Duodenal mucosa (tissue), 2 donors: ENCODE results near the gene ERBB4.

Source experiments
- H3K27ac ChIP-seq: one replicate; pipeline ENCODE4 v1.7.0; 2013; ENCODE audit warnings: low read depth, low read length
- H3K27me3 ChIP-seq, 2 donors: one replicate each; pipeline ENCODE4 v1.7.0; 2013; ENCODE audit warnings: low read length in 2 of 2, control low read depth in 1 of 2; ENCODE audit not compliant: insufficient read depth in 2 of 2, control insufficient read depth in 1 of 2
- H3K36me3 ChIP-seq, 2 donors: one replicate each; pipeline ENCODE4 v1.7.0; 2013; ENCODE audit warnings: low read length in 2 of 2, control low read depth in 1 of 2; ENCODE audit not compliant: insufficient read depth in 2 of 2, control insufficient read depth in 1 of 2
- H3K4me1 ChIP-seq, 2 donors: one replicate each; pipeline ENCODE4 v1.7.0; 2013; ENCODE audit warnings: low read length in 2 of 2, control low read depth in 1 of 2; ENCODE audit not compliant: insufficient read depth in 2 of 2, control insufficient read depth in 1 of 2
- H3K4me3 ChIP-seq, 2 donors: one replicate each; pipeline ENCODE4 v1.7.0; 2013; ENCODE audit warnings: low read length in 2 of 2, low read depth in 1 of 2
- H3K9ac ChIP-seq, 2 donors: one replicate each; pipeline ENCODE4 v1.7.0; 2013; ENCODE audit warnings: low read length in 2 of 2, low read depth in 1 of 2
- H3K9me3 ChIP-seq, 2 donors: one replicate each; pipeline ENCODE4 v1.7.0; 2013; ENCODE audit warnings: low read length in 2 of 2, control low read depth in 1 of 2; ENCODE audit not compliant: control insufficient read depth in 1 of 2

Gene ERBB4

DNA sequence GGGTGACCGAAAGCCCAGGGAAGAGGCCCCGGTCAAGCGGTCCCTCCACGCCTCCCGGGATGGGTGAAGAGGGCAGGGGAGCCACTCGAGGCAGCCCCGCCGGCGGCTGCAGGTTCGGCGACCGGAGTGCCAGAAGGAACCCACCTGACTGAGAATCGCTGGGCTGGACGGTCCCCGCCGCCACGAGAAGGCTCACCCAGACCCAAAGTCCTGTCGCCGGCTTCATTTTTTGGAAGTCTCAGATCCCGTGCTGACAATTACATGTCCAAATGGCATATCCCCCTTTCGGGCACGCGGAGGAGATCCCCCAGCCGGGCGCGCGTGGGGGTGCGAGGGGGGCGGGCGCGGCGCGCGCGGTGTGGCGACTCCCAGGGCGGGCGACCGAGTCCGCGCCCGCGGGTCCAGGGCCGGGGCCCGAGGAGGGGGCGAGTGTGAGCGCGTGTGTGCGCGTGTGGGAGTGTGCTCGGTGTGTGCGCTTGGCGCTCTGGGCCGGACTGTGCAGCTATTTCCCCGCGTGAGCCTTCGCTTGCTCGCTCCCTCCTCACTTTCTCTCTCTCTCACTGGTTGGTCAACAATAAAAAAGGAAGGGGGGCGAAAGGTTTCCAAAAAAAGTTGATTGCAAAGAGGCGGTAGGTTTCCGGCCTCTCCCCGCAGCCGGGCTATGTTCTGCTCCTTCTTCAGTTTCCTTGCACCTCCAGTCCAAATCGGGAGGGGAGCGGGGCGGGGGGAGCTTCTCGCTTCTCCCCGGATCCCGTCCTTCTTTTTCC, at the start of gene ERBB4:
Gene ERBB4, minus strand, starts transcription at position 498 of the 767 bp plus-strand sequence. Its CDS starts 272 bp downstream, at position 226.
- no peak within 1 kb of the TSS for H3K27ac ChIP-seq
- H3K9ac ChIP-seq = no peak within 1 kb of the TSS
- peak within 1 kb of the TSS; percentile 59 to 60 for H3K4me3 ChIP-seq
- no peaks in the 10 kb centered on the region for H3K36me3 ChIP-seq
- peaks cover 22 to 43% of the 10 kb centered on the region in 2 donors for H3K27me3 ChIP-seq
- H3K4me1 ChIP-seq = peaks cover 6 to 9% of the 10 kb centered on the region in 2 donors
- no peaks in the 10 kb centered on the region for H3K9me3 ChIP-seq

- Histone ChIP-seq H3K4me3 (no peak overlapping the region), H3K9me3 (no peaks in the 10 kb centered on the region), H3K27ac (no peak overlapping the region), H3K4me1 (no peaks in the 10 kb centered on the region), H3K27me3 (no peaks in the 10 kb centered on the region), H3K36me3 (no peaks in the 10 kb centered on the region), H3K9ac (no peak overlapping the region)
Observed at GRCh38 chr2:212580117-212580516, 41.5 kb upstream of the ERBB4 start.

DNA sequence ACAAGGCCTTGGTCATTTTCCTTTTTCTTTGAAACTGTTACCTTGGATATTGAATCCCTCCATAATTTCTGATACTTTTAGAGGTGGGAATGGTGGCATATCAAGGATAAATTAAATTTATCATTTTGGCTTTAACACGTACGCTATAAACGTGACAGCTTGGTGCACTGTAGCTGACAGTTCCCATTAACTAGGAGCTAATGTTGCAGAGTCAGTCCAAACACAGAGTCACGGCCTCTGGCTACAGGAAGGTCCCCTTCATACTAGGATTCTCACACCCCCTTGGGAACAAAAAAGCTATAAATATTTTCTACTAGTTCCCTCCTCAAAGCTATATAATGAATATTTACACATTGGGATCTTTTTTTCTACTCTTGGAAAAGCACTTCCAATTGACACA, 17.7 kb upstream of the ERBB4 start:
- Histone ChIP-seq H3K4me1 (no peaks in the 10 kb centered on the region), H3K4me3 (no peak overlapping the region), H3K36me3 (no peaks in the 10 kb centered on the region), H3K27ac (no peak overlapping the region), H3K9ac (no peak overlapping the region), H3K9me3 (no peaks in the 10 kb centered on the region), H3K27me3 (no peaks in the 10 kb centered on the region)

DNA sequence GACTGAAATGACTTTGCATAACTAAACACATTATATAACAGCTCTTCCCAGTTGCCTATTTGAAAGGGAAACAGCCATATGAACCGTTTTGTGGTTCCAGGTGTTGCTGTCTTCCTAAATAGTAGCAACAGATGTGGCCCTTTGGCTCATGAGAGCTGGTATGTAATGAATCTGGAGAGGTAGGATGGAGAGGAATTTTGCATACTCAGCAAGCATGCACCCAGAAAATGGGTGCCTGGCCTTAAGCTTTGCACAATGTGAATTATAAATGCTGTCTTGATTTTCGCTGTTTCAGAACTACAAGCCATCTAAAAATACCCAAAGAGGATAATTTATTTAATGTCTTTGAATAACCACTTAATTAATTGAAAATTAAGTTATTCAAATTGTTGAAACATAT, 15.6 kb upstream of the ERBB4 start:
- H3K9me3 ChIP-seq = no peaks in the 10 kb centered on the region
- H3K27me3 ChIP-seq = no peaks in the 10 kb centered on the region
- no peaks in the 10 kb centered on the region for H3K36me3 ChIP-seq
- H3K4me1 ChIP-seq = no peaks in the 10 kb centered on the region
- no peak overlapping the region for H3K9ac ChIP-seq
- no peak overlapping the region for H3K4me3 ChIP-seq
- H3K27ac ChIP-seq = no peak overlapping the region

DNA sequence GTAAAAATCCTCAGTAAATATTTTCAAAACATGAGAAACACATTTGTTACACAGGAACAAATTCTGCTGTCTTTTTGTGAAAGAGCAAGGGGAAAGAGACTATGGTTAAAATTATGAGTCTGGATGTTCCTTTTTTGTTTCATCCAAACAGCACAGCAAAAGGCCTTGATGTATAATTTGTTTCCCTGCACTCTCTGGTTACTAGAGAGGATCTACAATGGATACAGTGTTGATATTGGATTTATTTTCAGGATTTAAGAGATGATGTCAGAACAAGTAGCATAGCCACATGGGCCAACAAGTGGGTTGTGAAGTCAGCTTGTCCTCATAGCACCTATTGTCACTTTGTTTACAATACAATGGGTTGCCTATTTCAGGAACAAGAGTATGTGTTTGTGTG, 11.3 kb upstream of the ERBB4 start:
- Histone ChIP-seq H3K9me3 (no peaks in the 10 kb centered on the region), H3K4me1 (no peaks in the 10 kb centered on the region), H3K36me3 (no peaks in the 10 kb centered on the region), H3K27ac (no peak overlapping the region), H3K27me3 (no peaks in the 10 kb centered on the region), H3K4me3 (no peak overlapping the region), H3K9ac (no peak overlapping the region)

GRCh38 chr2:212549463-212549862, 10.9 kb upstream of the ERBB4 start:
- no peaks in the 10 kb centered on the region for H3K27me3 ChIP-seq
- no peak overlapping the region for H3K27ac ChIP-seq
- H3K36me3 ChIP-seq = no peaks in the 10 kb centered on the region
- no peak overlapping the region for H3K9ac ChIP-seq
- no peaks in the 10 kb centered on the region for H3K9me3 ChIP-seq
- no peak overlapping the region for H3K4me3 ChIP-seq
- H3K4me1 ChIP-seq = no peaks in the 10 kb centered on the region

DNA sequence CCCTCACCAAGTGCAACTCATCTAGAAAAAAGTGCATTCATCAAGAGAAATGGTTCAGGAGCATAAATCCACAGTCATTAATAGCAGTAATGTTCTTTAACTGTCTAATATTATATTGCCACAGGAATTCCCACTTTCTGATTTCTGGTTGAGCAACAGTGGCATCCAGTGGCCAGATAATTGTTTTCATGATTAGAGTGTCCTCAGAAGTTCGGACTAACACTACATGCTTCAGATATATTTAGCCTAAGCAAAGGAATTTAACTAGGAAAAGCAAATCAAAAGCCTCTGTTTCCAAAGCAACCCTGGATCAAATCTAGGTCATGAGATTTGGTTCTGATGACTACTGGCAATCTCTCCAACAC, 9.8 kb upstream of the ERBB4 start:
- no peak overlapping the region for H3K27ac ChIP-seq

GRCh38 chr2:212547716-212548454, 9.3 kb upstream of the ERBB4 start:
- H3K9ac ChIP-seq = no peak overlapping the region
- no peaks in the 10 kb centered on the region for H3K9me3 ChIP-seq
- H3K27ac ChIP-seq = no peak overlapping the region
- H3K4me1 ChIP-seq = no peaks in the 10 kb centered on the region
- no peaks in the 10 kb centered on the region for H3K36me3 ChIP-seq
- peaks cover 0 to 5% of the 10 kb centered on the region in 2 donors for H3K27me3 ChIP-seq
- H3K4me3 ChIP-seq = no peak overlapping the region

More for the DNA sequence above, 9.8 kb upstream of the ERBB4 start:
- Histone ChIP-seq H3K27me3 (peaks cover 0 to 5% of the 10 kb centered on the region in 2 donors), H3K4me3 (no peak overlapping the region), H3K36me3 (no peaks in the 10 kb centered on the region), H3K4me1 (no peaks in the 10 kb centered on the region), H3K9ac (no peak overlapping the region), H3K9me3 (no peaks in the 10 kb centered on the region)

- Histone ChIP-seq H3K36me3 (no peaks in the 10 kb centered on the region), H3K27me3 (peaks cover 0 to 5% of the 10 kb centered on the region in 2 donors), H3K9me3 (no peaks in the 10 kb centered on the region), H3K9ac (no peak overlapping the region), H3K4me1 (no peaks in the 10 kb centered on the region), H3K27ac (no peak overlapping the region), H3K4me3 (no peak overlapping the region)
Observed at GRCh38 chr2:212546669-212547068, 8.1 kb upstream of the ERBB4 start.

- Histone ChIP-seq H3K27ac (no peak overlapping the region), H3K27me3 (peaks cover 22 to 37% of the 10 kb centered on the region in 2 donors), H3K4me1 (peaks cover 6 to 9% of the 10 kb centered on the region in 2 donors), H3K36me3 (no peaks in the 10 kb centered on the region), H3K4me3 (no peak overlapping the region), H3K9me3 (no peaks in the 10 kb centered on the region), H3K9ac (no peak overlapping the region)
Observed at GRCh38 chr2:212540341-212540740, 1.7 kb upstream of the ERBB4 start.
